ENCODE results near the gene DOCK4. TPM values are rescaled to one million over a fixed set of nuclear protein-coding genes. Genes with fewer than 3 reads are reported as not detected.

DOCK4 gene
- total RNA-seq, 3 donors from 2014 or later: 31.7 to 43.3 (median 41.9) TPM

GRCh38 chr7:112226701-112227276 is 20.6 kb upstream of the DOCK4 start:
- H3K4me1 ChIP-seq: no peaks in the 10 kb centered on the region
- no peak for TF ChIP-seq CTCF (IDR thresholded peaks at IDR 0.05)
- TF ChIP-seq POLR2AphosphoS5 (IDR thresholded peaks at IDR 0.05): no peak
- no peak for TF ChIP-seq POLR2A (IDR thresholded peaks at IDR 0.05)
- no peak overlapping the region for H3K27ac ChIP-seq
- no peaks in the 10 kb centered on the region for H3K9me3 ChIP-seq
- intact Hi-C loops (cut with DNase I; ENCODE audit: low total_unique reads): no loop called here
- no peak for DNase-seq (ENCODE audit: low spot score in 2 of 2)
- H3K27me3 ChIP-seq: no peaks in the 10 kb centered on the region
- no peaks in the 10 kb centered on the region for H3K36me3 ChIP-seq
- H3K4me3 ChIP-seq: no peak overlapping the region

DNA sequence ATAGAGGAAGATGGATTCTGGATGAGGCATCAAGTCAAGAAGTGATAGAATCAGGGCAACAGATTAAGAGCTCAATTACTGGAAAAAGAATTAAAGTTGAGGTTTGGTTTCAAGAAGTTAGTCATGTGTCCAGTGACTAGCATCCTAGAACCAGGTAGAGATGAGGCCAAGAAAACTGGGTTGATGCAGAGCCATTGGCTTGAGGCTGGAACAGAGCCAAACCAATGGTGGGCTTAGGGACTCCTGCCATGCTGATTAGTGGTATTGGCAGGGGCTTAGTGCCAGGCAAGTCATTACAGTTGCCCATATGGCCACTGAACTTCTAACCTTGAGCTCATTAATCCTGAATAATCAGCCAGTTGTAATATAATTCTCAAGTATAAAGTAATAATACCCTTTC is 18.8 kb upstream of the DOCK4 start:
- intact Hi-C loops (cut with DNase I; ENCODE audit: low total_unique reads): no loop called here
- Histone ChIP-seq H3K4me3 (no peak overlapping the region), H3K27me3 (no peaks in the 10 kb centered on the region), H3K27ac (no peak overlapping the region), H3K9me3 (no peaks in the 10 kb centered on the region), H3K36me3 (no peaks in the 10 kb centered on the region), H3K4me1 (no peaks in the 10 kb centered on the region)
- TF ChIP-seq POLR2AphosphoS5 (IDR thresholded peaks at IDR 0.05): no peak
- no peak for TF ChIP-seq CTCF (IDR thresholded peaks at IDR 0.05)
- no peak for TF ChIP-seq POLR2A (IDR thresholded peaks at IDR 0.05)
- DNase-seq (ENCODE audit: low spot score in 2 of 2): no peak

DNA sequence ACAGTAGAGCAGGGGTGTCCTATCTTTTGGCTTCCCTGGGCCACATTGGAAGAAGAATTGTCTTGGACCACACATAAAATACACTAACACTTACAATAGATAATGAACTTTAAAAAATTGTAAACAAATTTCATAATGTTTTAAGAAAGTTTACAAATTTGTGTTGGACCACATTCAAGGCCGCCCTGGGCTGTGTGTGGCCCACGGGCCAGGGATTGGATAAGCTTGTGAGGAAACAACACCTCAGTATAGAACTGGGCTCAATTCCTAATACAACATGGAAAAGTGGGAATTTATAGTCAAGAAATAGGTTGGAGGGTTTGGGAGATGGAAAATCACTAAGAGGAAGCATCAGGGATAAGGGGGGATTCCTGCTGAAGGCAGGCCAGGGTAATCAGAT is 18.0 kb upstream of the DOCK4 start:
- intact Hi-C loops (cut with DNase I; ENCODE audit: low total_unique reads): no loop called here
- DNase-seq (ENCODE audit: low spot score in 2 of 2): no peak
- Histone ChIP-seq H3K36me3 (no peaks in the 10 kb centered on the region), H3K9me3 (no peaks in the 10 kb centered on the region), H3K27me3 (no peaks in the 10 kb centered on the region), H3K4me3 (no peak overlapping the region), H3K27ac (no peak overlapping the region), H3K4me1 (no peaks in the 10 kb centered on the region)
- TF ChIP-seq POLR2AphosphoS5 (IDR thresholded peaks at IDR 0.05) (no peak), POLR2A (IDR thresholded peaks at IDR 0.05) (no peak), CTCF (IDR thresholded peaks at IDR 0.05) (no peak)

DNA sequence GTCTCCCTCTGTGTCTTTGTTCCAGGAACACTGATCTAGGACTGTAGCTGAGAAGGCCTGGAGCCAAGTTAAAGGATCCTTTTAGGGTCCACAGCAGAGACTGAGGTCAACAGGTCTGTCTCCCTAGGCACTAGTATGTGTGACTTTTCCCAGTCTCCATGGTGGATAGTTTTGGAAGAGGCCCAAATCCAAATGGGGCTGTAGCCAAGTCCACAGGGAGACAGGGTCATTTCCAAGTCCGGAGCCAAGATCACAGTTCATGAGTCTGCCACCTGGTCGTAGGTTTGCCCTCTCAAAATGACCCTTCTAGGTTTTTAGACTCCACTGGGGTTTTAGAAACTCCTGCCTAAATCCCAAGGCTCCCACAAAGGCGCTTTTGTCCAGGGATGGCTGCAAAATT is 17.1 kb upstream of the DOCK4 start:
- TF ChIP-seq CTCF (IDR thresholded peaks at IDR 0.05): no peak
- no peak for TF ChIP-seq POLR2AphosphoS5 (IDR thresholded peaks at IDR 0.05)
- TF ChIP-seq POLR2A (IDR thresholded peaks at IDR 0.05): no peak
- H3K27ac ChIP-seq: no peak overlapping the region
- H3K9me3 ChIP-seq: no peaks in the 10 kb centered on the region
- no peaks in the 10 kb centered on the region for H3K27me3 ChIP-seq
- intact Hi-C loops (cut with DNase I; ENCODE audit: low total_unique reads): no loop called here
- no peaks in the 10 kb centered on the region for H3K36me3 ChIP-seq
- no peak for DNase-seq (ENCODE audit: low spot score in 2 of 2)
- no peak overlapping the region for H3K4me3 ChIP-seq
- H3K4me1 ChIP-seq: no peaks in the 10 kb centered on the region

DNA sequence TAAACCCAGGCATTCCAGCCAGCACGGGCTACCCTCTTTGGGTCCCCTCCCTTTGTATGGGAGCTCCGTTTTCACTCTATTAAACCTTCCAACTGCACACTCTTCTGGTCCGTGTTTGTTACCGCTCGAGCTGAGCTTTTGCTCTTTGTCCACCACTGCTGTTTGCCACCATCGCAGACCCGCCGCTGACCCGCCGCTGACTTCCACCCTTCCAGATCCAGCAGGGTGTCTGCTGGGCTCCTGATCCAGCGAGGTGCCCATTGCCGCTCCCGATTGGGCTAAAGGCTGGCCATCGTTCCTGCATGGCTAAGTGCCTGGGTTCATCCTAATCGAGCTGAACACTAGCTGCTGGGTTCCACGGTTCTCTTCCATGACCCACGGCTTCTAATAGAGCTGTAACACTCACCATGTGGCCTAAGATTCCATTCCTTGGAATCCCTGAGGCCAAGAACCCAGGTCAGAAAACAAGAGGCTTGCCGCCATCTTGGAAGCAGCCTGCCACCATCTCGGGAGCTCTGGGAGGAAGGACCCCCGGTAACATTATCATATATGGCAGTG is 14.8 kb upstream of the DOCK4 start:
- H3K27ac ChIP-seq: no peak overlapping the region
- no peak overlapping the region for H3K4me3 ChIP-seq
- H3K9me3 ChIP-seq: no peaks in the 10 kb centered on the region
- no peaks in the 10 kb centered on the region for H3K4me1 ChIP-seq
- H3K36me3 ChIP-seq: no peaks in the 10 kb centered on the region
- intact Hi-C loops (cut with DNase I; ENCODE audit: low total_unique reads): no loop called here
- DNase-seq (ENCODE audit: low spot score in 2 of 2): no peak
- no peaks in the 10 kb centered on the region for H3K27me3 ChIP-seq
- TF ChIP-seq POLR2A (IDR thresholded peaks at IDR 0.05): no peak
- no peak for TF ChIP-seq CTCF (IDR thresholded peaks at IDR 0.05)
- no peak for TF ChIP-seq POLR2AphosphoS5 (IDR thresholded peaks at IDR 0.05)
